Stimulated activated naive B cell treated with anti-CD40 and anti-IgM and Interleukin-4, amounts not matched to agents 10 μg/mL and 1 μg/mL and 100 μg/mL, for 72 hours (primary cell): ENCODE results near the gene UGT2B15.
"Not testable (repeated sequence)": the region's sequence is repeated elsewhere in the genome, so short reads cannot be mapped to it uniquely, and the experiment has no call there.

Source experiments
- ATAC-seq, 2 donors: fragments of 150-1000 bp; cut with Tn5 transposase; replicated peaks; 2 replicates each; pipeline ENCODE4 v1.10.0; 2021; ENCODE audit warnings: moderate library complexity in 1 of 2
- DNase-seq: peaks from one replicate; pipeline ENCODE4 v3.0.0; 2021
- H3K27ac Mint-ChIP-seq: one replicate; pipeline ENCODE4 v1.8.0; 2022; ENCODE audit warnings: mild to moderate bottlenecking, mixed read lengths
- H3K27me3 Mint-ChIP-seq, 2 donors: one replicate each; pipeline ENCODE4 v1.8.0; 2022; ENCODE audit warnings: mixed read lengths in 2 of 2
- H3K36me3 Mint-ChIP-seq, 2 donors: one replicate each; pipeline ENCODE4 v1.8.0; 2022; ENCODE audit warnings: mixed read lengths in 2 of 2, mild to moderate bottlenecking in 1 of 2
- H3K4me1 Mint-ChIP-seq, 2 donors: one replicate each; pipeline ENCODE4 v1.8.0; 2022; ENCODE audit warnings: mixed read lengths in 2 of 2, mild to moderate bottlenecking in 1 of 2
- H3K4me3 Mint-ChIP-seq, 2 donors: one replicate each; pipeline ENCODE4 v1.8.0; 2022; ENCODE audit warnings: mild to moderate bottlenecking in 2 of 2, mixed read lengths in 2 of 2, moderate library complexity in 1 of 2
- H3K9me3 Mint-ChIP-seq, 2 donors: one replicate each; pipeline ENCODE4 v1.8.0; 2022; ENCODE audit warnings: mixed read lengths in 2 of 2, mild to moderate bottlenecking in 1 of 2

UGT2B15 gene

GRCh38 chr4:68668537-68669163 lies 1.8 kb downstream of the UGT2B15 start:
- H3K9me3 Mint-ChIP-seq, H3K27ac Mint-ChIP-seq, H3K4me1 Mint-ChIP-seq, H3K4me3 Mint-ChIP-seq, H3K36me3 Mint-ChIP-seq, DNase-seq, H3K27me3 Mint-ChIP-seq: not testable (repeated sequence)
- ATAC-seq, result peak; percentile 48 to 76

GRCh38 chr4:68667551-68667950 lies 2.9 kb downstream of the UGT2B15 start:
- not testable (repeated sequence) for H3K9me3 Mint-ChIP-seq, ATAC-seq, H3K27ac Mint-ChIP-seq

GRCh38 chr4:68664721-68665120 lies 5.7 kb downstream of the UGT2B15 start:
- not testable (repeated sequence) for ATAC-seq

More at GRCh38 chr4:68667551-68667950, 2.9 kb downstream of the UGT2B15 start:
- not testable (repeated sequence) for DNase-seq, H3K27me3 Mint-ChIP-seq, H3K4me3 Mint-ChIP-seq, H3K4me1 Mint-ChIP-seq, H3K36me3 Mint-ChIP-seq

GRCh38 chr4:68662836-68663574 lies 7.4 kb downstream of the UGT2B15 start:
- H3K4me1 Mint-ChIP-seq, H3K27me3 Mint-ChIP-seq, ATAC-seq, H3K36me3 Mint-ChIP-seq, H3K27ac Mint-ChIP-seq, H3K9me3 Mint-ChIP-seq, DNase-seq, H3K4me3 Mint-ChIP-seq: not testable (repeated sequence)

More at GRCh38 chr4:68664721-68665120, 5.7 kb downstream of the UGT2B15 start:
- not testable (repeated sequence) for H3K4me1 Mint-ChIP-seq, H3K4me3 Mint-ChIP-seq, H3K27me3 Mint-ChIP-seq, H3K27ac Mint-ChIP-seq, H3K36me3 Mint-ChIP-seq, DNase-seq, H3K9me3 Mint-ChIP-seq

GRCh38 chr4:68658672-68659071 lies 11.8 kb downstream of the UGT2B15 start:
- Mint-ChIP-seq H3K36me3 (no peaks in the 10 kb centered on the region), H3K4me1 (no peaks in the 10 kb centered on the region), H3K9me3 (no peaks in the 10 kb centered on the region), H3K27me3 (no peaks in the 10 kb centered on the region), H3K27ac (no peak overlapping the region), H3K4me3 (no peak overlapping the region)
- ATAC-seq, result no peak
- DNase-seq, result no peak

GRCh38 chr4:68657022-68657594 lies 13.3 kb downstream of the UGT2B15 start:
- ATAC-seq, result peak in 1 of 2 donors; percentile 52
- H3K27ac Mint-ChIP-seq, H3K36me3 Mint-ChIP-seq, H3K4me3 Mint-ChIP-seq, DNase-seq, H3K27me3 Mint-ChIP-seq, H3K4me1 Mint-ChIP-seq, H3K9me3 Mint-ChIP-seq: not testable (repeated sequence)

GRCh38 chr4:68656445-68656973 lies 13.9 kb downstream of the UGT2B15 start:
- H3K4me3 Mint-ChIP-seq, H3K36me3 Mint-ChIP-seq, DNase-seq, H3K4me1 Mint-ChIP-seq, H3K27ac Mint-ChIP-seq, ATAC-seq, H3K9me3 Mint-ChIP-seq, H3K27me3 Mint-ChIP-seq: not testable (repeated sequence)

GRCh38 chr4:68655764-68656444 lies 14.5 kb downstream of the UGT2B15 start:
- H3K36me3 Mint-ChIP-seq, result no peaks in the 10 kb centered on the region
- no peaks in the 10 kb centered on the region for H3K4me1 Mint-ChIP-seq

GRCh38 chr4:68654946-68655721 lies 15.3 kb downstream of the UGT2B15 start:
- DNase-seq (no peak), ATAC-seq (no peak)
- Mint-ChIP-seq H3K9me3 (no peaks in the 10 kb centered on the region), H3K36me3 (no peaks in the 10 kb centered on the region), H3K27me3 (no peaks in the 10 kb centered on the region), H3K4me3 (no peak overlapping the region), H3K4me1 (no peaks in the 10 kb centered on the region), H3K27ac (no peak overlapping the region)

More at GRCh38 chr4:68655764-68656444, 14.5 kb downstream of the UGT2B15 start:
- DNase-seq (no peak), ATAC-seq (no peak)
- no peak overlapping the region for H3K4me3 Mint-ChIP-seq
- H3K27me3 Mint-ChIP-seq, result no peaks in the 10 kb centered on the region
- H3K27ac Mint-ChIP-seq, result no peak overlapping the region
- H3K9me3 Mint-ChIP-seq, result no peaks in the 10 kb centered on the region

- Mint-ChIP-seq H3K27ac (no peak overlapping the region), H3K4me1 (no peaks in the 10 kb centered on the region), H3K36me3 (no peaks in the 10 kb centered on the region), H3K27me3 (no peaks in the 10 kb centered on the region), H3K9me3 (no peaks in the 10 kb centered on the region), H3K4me3 (no peak overlapping the region)
- no peak for ATAC-seq
- no peak for DNase-seq
Observed at GRCh38 chr4:68651932-68652331, 18.5 kb downstream of the UGT2B15 start.

GRCh38 chr4:68630371-68630770 lies 40.1 kb downstream of the UGT2B15 start:
- H3K4me3 Mint-ChIP-seq, result no peak overlapping the region
- ATAC-seq (no peak), DNase-seq (no peak)
- H3K4me1 Mint-ChIP-seq, result no peaks in the 10 kb centered on the region
- H3K36me3 Mint-ChIP-seq, result no peaks in the 10 kb centered on the region
- no peak overlapping the region for H3K27ac Mint-ChIP-seq
- H3K27me3 Mint-ChIP-seq, result no peaks in the 10 kb centered on the region
- no peaks in the 10 kb centered on the region for H3K9me3 Mint-ChIP-seq

GRCh38 chr4:68622731-68623130 lies 47.7 kb downstream of the UGT2B15 start:
- H3K27me3 Mint-ChIP-seq, DNase-seq, ATAC-seq, H3K4me1 Mint-ChIP-seq, H3K4me3 Mint-ChIP-seq, H3K27ac Mint-ChIP-seq, H3K9me3 Mint-ChIP-seq, H3K36me3 Mint-ChIP-seq: not testable (repeated sequence)

- peaks cover 0 to 2% of the 10 kb centered on the region in 2 donors for H3K4me1 Mint-ChIP-seq
- peak in 1 of 2 donors; percentile 50 for ATAC-seq
- H3K36me3 Mint-ChIP-seq, result no peaks in the 10 kb centered on the region
- H3K27me3 Mint-ChIP-seq, result no peaks in the 10 kb centered on the region
- peaks cover 0 to 1% of the 10 kb centered on the region in 2 donors for H3K9me3 Mint-ChIP-seq
- H3K4me3 Mint-ChIP-seq, result no peak overlapping the region
- no peak for DNase-seq
- H3K27ac Mint-ChIP-seq, result no peak overlapping the region
Observed at GRCh38 chr4:68617003-68617698, 53.3 kb downstream of the UGT2B15 start.
